Measurements from ENCODE around the gene SGF29.
"Not testable (repeated sequence)": the region's sequence is repeated elsewhere in the genome, so short reads cannot be mapped to it uniquely, and the experiment has no call there.

DNA sequence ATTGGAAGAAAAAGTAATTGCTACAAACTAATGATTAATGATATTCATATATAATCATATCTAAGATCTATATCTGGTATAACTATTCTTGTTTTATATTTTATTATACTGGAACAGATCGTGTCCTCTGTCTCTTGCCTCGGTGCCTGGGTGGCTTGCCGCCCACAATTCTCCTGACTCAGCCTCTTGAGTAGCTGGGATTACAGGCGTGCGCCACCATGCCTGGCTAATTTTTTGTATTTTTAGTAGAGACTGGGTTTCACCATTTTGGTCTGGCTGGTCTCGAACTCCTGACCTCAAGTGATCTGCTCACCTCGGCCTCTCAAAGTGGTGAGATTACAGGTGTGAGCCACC lies 62.5 kb downstream of the SGF29 start:
- TF ChIP-seq, protein P1, sequence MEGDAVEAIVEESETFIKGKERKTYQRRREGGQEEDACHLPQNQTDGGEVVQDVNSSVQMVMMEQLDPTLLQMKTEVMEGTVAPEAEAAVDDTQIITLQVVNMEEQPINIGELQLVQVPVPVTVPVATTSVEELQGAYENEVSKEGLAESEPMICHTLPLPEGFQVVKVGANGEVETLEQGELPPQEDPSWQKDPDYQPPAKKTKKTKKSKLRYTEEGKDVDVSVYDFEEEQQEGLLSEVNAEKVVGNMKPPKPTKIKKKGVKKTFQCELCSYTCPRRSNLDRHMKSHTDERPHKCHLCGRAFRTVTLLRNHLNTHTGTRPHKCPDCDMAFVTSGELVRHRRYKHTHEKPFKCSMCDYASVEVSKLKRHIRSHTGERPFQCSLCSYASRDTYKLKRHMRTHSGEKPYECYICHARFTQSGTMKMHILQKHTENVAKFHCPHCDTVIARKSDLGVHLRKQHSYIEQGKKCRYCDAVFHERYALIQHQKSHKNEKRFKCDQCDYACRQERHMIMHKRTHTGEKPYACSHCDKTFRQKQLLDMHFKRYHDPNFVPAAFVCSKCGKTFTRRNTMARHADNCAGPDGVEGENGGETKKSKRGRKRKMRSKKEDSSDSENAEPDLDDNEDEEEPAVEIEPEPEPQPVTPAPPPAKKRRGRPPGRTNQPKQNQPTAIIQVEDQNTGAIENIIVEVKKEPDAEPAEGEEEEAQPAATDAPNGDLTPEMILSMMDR (IDR thresholded peaks at IDR 0.05; ENCODE audit: low read length): not testable (repeated sequence)
- not testable (repeated sequence) for TF ChIP-seq EZH2phosphoT487 (IDR thresholded peaks at IDR 0.05; ENCODE audit: low read length); EZH2 (optimal IDR thresholded peaks at IDR 0.05; ENCODE audit: low read depth, low read length)
